SU-DHL-6 (cell line): ENCODE measurements around the gene SPSB1.

ENCODE experiments used
- H2AFZ ChIP-seq: fragments of 200-600 bp; sonication (generic); 2 replicates; pipeline ENCODE4 v1.6.1; 2014; ENCODE audit warnings: low read depth, mild to moderate bottlenecking, moderate library complexity, mixed read lengths, antibody characterized with exemption, low read length; ENCODE audit not compliant: severe bottlenecking
- H3F3A ChIP-seq: fragments of 200-600 bp; shearing (Covaris generic); 2 replicates; pipeline ENCODE4 v1.6.0; 2016; ENCODE audit warnings: antibody characterized with exemption, mild to moderate bottlenecking; ENCODE audit not compliant: insufficient read depth
- H3K27ac ChIP-seq: fragments of 200-600 bp; sonication (generic); 2 replicates; pipeline ENCODE4 v1.5.1; 2016; ENCODE audit warnings: low read depth, mild to moderate bottlenecking, low read length, moderate library complexity, mixed read lengths
- H3K27me3 ChIP-seq: fragments of 200-600 bp; sonication (generic), shearing (Covaris generic); 2 replicates; pipeline ENCODE4 v1.6.0; 2014; ENCODE audit warnings: mild to moderate bottlenecking, low read length
- H3K36me3 ChIP-seq: fragments of 200-600 bp; sonication (generic); 2 replicates; pipeline ENCODE4 v1.6.1; 2014; ENCODE audit warnings: mild to moderate bottlenecking, low read length, mixed read lengths
- H3K4me2 ChIP-seq: fragments of 300-600, 200-600 bp; shearing (Covaris generic), sonication (generic); 2 replicates; pipeline ENCODE4 v1.6.0; 2014; ENCODE audit warnings: low read length, low read depth, mild to moderate bottlenecking; ENCODE audit not compliant: poor library complexity, severe bottlenecking
- H3K4me3 ChIP-seq: fragments of 200-600 bp; sonication (generic); 2 replicates; pipeline ENCODE4 v1.5.1; 2014; ENCODE audit warnings: antibody characterized with exemption, low read length, mild to moderate bottlenecking, mixed read lengths; ENCODE audit not compliant: insufficient read depth, poor library complexity, severe bottlenecking
- H3K79me2 ChIP-seq: fragments of 200-600 bp; sonication (generic); 2 replicates; pipeline ENCODE4 v1.6.1; 2014; ENCODE audit warnings: mild to moderate bottlenecking, low read length, moderate library complexity; ENCODE audit not compliant: insufficient read depth
- H3K9ac ChIP-seq: fragments of 200-600 bp; sonication (generic); 2 replicates; pipeline ENCODE4 v1.7.0; 2014; ENCODE audit warnings: mild to moderate bottlenecking, low read length
- H3K9me2 ChIP-seq: fragments of 200-600 bp; sonication (generic); replicated peaks from 2 replicates; pipeline ENCODE4 v1.6.1; 2014; ENCODE audit warnings: low read length; ENCODE audit not compliant: insufficient read depth
- H3K9me3 ChIP-seq: fragments of 200-600 bp; sonication (generic); 2 replicates; pipeline ENCODE4 v1.6.1; 2014; ENCODE audit warnings: low read length, mixed read lengths; ENCODE audit not compliant: insufficient read depth
- H4K20me1 ChIP-seq: fragments of 200-600 bp; sonication (generic); 2 replicates; pipeline ENCODE4 v1.6.1; 2014; ENCODE audit warnings: low read depth, mild to moderate bottlenecking, antibody characterized with exemption, low read length, moderate library complexity, mixed read lengths
- CTCF ChIP-seq: fragments of 200-600 bp; sonication (generic); IDR thresholded peaks from one replicate; pipeline ENCODE4 v1.5.1; 2017; ENCODE audit warnings: antibody characterized with exemption, mild to moderate bottlenecking, low read length, moderate library complexity; ENCODE audit not compliant: insufficient read depth, poor library complexity, severe bottlenecking
- EZH2phosphoT487 ChIP-seq: fragments of 200-600 bp; sonication (generic), shearing (Covaris generic); conservative IDR thresholded peaks from 2 replicates; pipeline ENCODE4 v1.6.1; 2018; ENCODE audit warnings: mild to moderate bottlenecking, antibody characterized with exemption, low read length, moderate library complexity, mixed read lengths

The SPSB1 gene

DNA sequence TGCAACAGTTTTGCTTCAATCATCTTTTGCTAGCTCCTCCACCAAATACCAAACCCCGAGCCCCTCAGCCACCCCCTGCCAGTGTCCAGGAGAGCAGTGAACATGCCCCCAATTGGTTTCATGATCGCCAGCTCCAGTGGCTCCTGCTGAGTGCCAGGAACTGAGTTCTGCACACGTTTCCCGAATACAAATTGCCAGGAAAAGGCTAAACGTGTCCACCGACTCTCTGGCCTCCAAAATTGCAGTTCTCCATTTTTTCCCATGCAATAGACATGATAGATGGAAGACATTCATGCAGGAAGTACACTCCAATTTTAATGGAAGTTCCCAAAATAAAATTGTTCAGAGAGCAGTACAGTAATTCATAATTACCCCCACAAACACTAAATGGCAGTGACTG is 101.3 kb downstream of the SPSB1 start:
- Histone ChIP-seq H3K4me2 (no peak overlapping the region), H3K36me3 (no peaks in the 10 kb centered on the region), H3K27me3 (no peaks in the 10 kb centered on the region), H3K9me2 (no peaks in the 10 kb centered on the region), H4K20me1 (no peaks in the 10 kb centered on the region), H2AFZ (no peak overlapping the region), H3F3A (no peaks in the 10 kb centered on the region), H3K4me3 (no peak overlapping the region), H3K79me2 (no peaks in the 10 kb centered on the region), H3K27ac (no peak overlapping the region), H3K9ac (no peak overlapping the region), H3K9me3 (no peaks in the 10 kb centered on the region)
- TF ChIP-seq EZH2phosphoT487, result no peak
- TF ChIP-seq CTCF, result no peak

DNA sequence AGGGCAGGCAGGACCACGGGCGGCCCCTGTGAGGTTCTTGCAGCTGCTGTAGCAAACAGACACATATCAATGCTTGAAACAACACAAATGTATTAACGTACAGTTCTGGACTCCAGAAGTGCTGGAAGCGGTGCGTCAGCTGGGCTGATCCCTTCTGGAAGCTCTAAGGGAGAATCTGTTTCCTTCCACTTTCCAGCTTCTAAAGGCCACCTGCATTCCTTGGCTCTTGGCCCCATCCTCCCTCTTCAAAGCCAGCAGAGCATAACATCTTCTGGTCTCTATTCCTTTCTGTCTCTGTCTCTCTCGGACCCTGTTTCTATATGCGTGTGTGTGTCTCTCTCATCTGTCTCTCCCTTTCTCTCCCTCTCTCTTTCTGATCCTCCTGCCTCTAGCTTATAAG is 102.3 kb downstream of the SPSB1 start:
- no peaks in the 10 kb centered on the region for H3K79me2 ChIP-seq
- no peak overlapping the region for H3K4me3 ChIP-seq
- no peak overlapping the region for H3K4me2 ChIP-seq
- H3K9ac ChIP-seq, result no peak overlapping the region
- no peaks in the 10 kb centered on the region for H4K20me1 ChIP-seq
- no peaks in the 10 kb centered on the region for H3K27me3 ChIP-seq
- H3K36me3 ChIP-seq, result no peaks in the 10 kb centered on the region
- no peaks in the 10 kb centered on the region for H3K9me2 ChIP-seq
- H3K27ac ChIP-seq, result no peak overlapping the region
- TF ChIP-seq CTCF (no peak), EZH2phosphoT487 (no peak)
- H3K9me3 ChIP-seq, result no peaks in the 10 kb centered on the region
- H3F3A ChIP-seq, result no peaks in the 10 kb centered on the region
- H2AFZ ChIP-seq, result no peak overlapping the region

- Histone ChIP-seq H3K9me2 (no peaks in the 10 kb centered on the region), H3K9me3 (no peaks in the 10 kb centered on the region), H2AFZ (no peak overlapping the region), H3K79me2 (no peaks in the 10 kb centered on the region), H3K27ac (no peak overlapping the region), H3K9ac (no peak overlapping the region), H3K4me2 (no peak overlapping the region), H3F3A (no peaks in the 10 kb centered on the region), H4K20me1 (no peaks in the 10 kb centered on the region), H3K36me3 (no peaks in the 10 kb centered on the region), H3K4me3 (no peak overlapping the region), H3K27me3 (no peaks in the 10 kb centered on the region; the same call in 1 of the 2 replicates)
- TF ChIP-seq EZH2phosphoT487 (no peak), CTCF (no peak)
Observed at GRCh38 chr1:9397047-9397446, 104.4 kb downstream of the SPSB1 start.
